Panc1 (cell line): ENCODE measurements around the gene CYB5R3.

Source experiments
- CTCF ChIP-seq: fragments of 450-650 bp; IDR thresholded peaks from 2 replicates; pipeline ENCODE4 v1.5.1; 2017; ENCODE audit warnings: mild to moderate bottlenecking
- POLR2AphosphoS5 ChIP-seq: IDR thresholded peaks from 2 replicates; pipeline ENCODE4 v1.6.1; 2012; ENCODE audit warnings: mild to moderate bottlenecking, low read depth, low read length, moderate library complexity
- REST ChIP-seq, 2 experiments: IDR thresholded peaks; 2 replicates each; pipeline ENCODE4 v1.6.1; 2011 to 2012; ENCODE audit warnings: low read depth in 2 of 2, control low read depth in 1 of 2, low read length in 1 of 2, mild to moderate bottlenecking in 1 of 2, moderate library complexity in 1 of 2; ENCODE audit not compliant: insufficient read depth in 1 of 2

- TF ChIP-seq CTCF, result no peak
- no peak for TF ChIP-seq POLR2AphosphoS5
- TF ChIP-seq REST (IDR thresholded peaks at IDR 0.05; ENCODE audit: insufficient read depth in 1 of 2, low read depth in 2 of 2, low read length in 1 of 2), result no peak
Observed at GRCh38 chr22:42611051-42611450, 38.1 kb downstream of the CYB5R3 start.
